Measurements from ENCODE around the gene SNRK. TPM values are rescaled to one million over a fixed set of nuclear protein-coding genes. Genes with fewer than 3 reads are reported as not detected.

Gene SNRK
- total and polyA plus RNA-seq, 7 donors, result 6.8 to 25.6 (median 18.8) TPM

- H3K36me3 ChIP-seq (ENCODE audit: insufficient read depth in 1 of 2, low read depth in 1 of 2), result no peaks in the 10 kb centered on the region
- no peak overlapping the region for H3K4me3 ChIP-seq
- peaks cover 23% of the 10 kb centered on the region for H3K4me1 ChIP-seq
- H3K27ac ChIP-seq, result peak overlapping the region; percentile 64
- ATAC-seq (peak in 3 of 4 donors; percentile 59 to 69 (median 64)), DNase-seq (no peak)
- peaks cover 7% of the 10 kb centered on the region for H3K9me3 ChIP-seq
- no peak for TF ChIP-seq CTCF (IDR thresholded peaks at IDR 0.05)
- intact Hi-C loops (cut with DNase I), result no loop called here
- no peaks in the 10 kb centered on the region for H3K27me3 ChIP-seq (ENCODE audit: insufficient read depth in 3 of 3, low read length in 2 of 3)
- WGBS, 3 donors, result 57 to 73% (median 59%) methylated on average over 10 of the region's 10 CpGs
Observed at GRCh38 chr3:43389388-43390254, 103.3 kb downstream of the SNRK start.

GRCh38 chr3:43390255-43390588 is 103.9 kb downstream of the SNRK start:
- TF ChIP-seq CTCF (IDR thresholded peaks at IDR 0.05), result no peak
- H3K27ac ChIP-seq, result peak overlapping the region; percentile 64
- H3K4me1 ChIP-seq, result peaks cover 23% of the 10 kb centered on the region
- no peaks in the 10 kb centered on the region for H3K36me3 ChIP-seq (ENCODE audit: insufficient read depth in 1 of 2, low read depth in 1 of 2)
- DNase-seq (no peak), ATAC-seq (peak in 3 of 4 donors; percentile 12 to 54 (median 33))
- 67 to 80% (median 67%) methylated on average over 1 of the region's 1 CpG for WGBS, 3 donors
- intact Hi-C loops (cut with DNase I), result no loop called here
- H3K27me3 ChIP-seq (ENCODE audit: insufficient read depth in 3 of 3, low read length in 2 of 3), result no peaks in the 10 kb centered on the region
- H3K4me3 ChIP-seq, result no peak overlapping the region
- peaks cover under 1% of the 10 kb centered on the region for H3K9me3 ChIP-seq

GRCh38 chr3:43391621-43392020 is 105.3 kb downstream of the SNRK start:
- H3K36me3 ChIP-seq (ENCODE audit: insufficient read depth in 1 of 2, low read depth in 1 of 2), result no peaks in the 10 kb centered on the region
- ATAC-seq (peak in 1 of 4 donors; percentile 12), DNase-seq (no peak)
- no peak for TF ChIP-seq CTCF (IDR thresholded peaks at IDR 0.05)
- H3K4me3 ChIP-seq, result no peak overlapping the region
- H3K27me3 ChIP-seq (ENCODE audit: insufficient read depth in 3 of 3, low read length in 2 of 3), result no peaks in the 10 kb centered on the region
- H3K9me3 ChIP-seq, result no peaks in the 10 kb centered on the region
- intact Hi-C loops (cut with DNase I), result no loop called here
- WGBS, 3 donors, result 56 to 100% (median 98%) methylated on average over 1 of the region's 1 CpG
- no peak overlapping the region for H3K27ac ChIP-seq
- H3K4me1 ChIP-seq, result peaks cover 23% of the 10 kb centered on the region

GRCh38 chr3:43394041-43394554 is 107.8 kb downstream of the SNRK start:
- no peaks in the 10 kb centered on the region for H3K36me3 ChIP-seq (ENCODE audit: insufficient read depth in 1 of 2, low read depth in 1 of 2)
- H3K27me3 ChIP-seq (ENCODE audit: insufficient read depth in 3 of 3, low read length in 2 of 3), result no peaks in the 10 kb centered on the region
- H3K9me3 ChIP-seq, result no peaks in the 10 kb centered on the region
- H3K4me3 ChIP-seq, result no peak overlapping the region
- TF ChIP-seq CTCF (IDR thresholded peaks at IDR 0.05), result no peak
- peaks cover 15% of the 10 kb centered on the region for H3K4me1 ChIP-seq
- peak; percentile 27 to 76 (median 63) for ATAC-seq
- WGBS, 3 donors, result 43 to 44% (median 43%) methylated on average over 2 of the region's 2 CpGs
- peak overlapping the region; percentile 49 for H3K27ac ChIP-seq
- peak; percentile 62 to 74 for DNase-seq
- intact Hi-C loops (cut with DNase I), result no loop called here
